GM12891 (cell line): ENCODE data around the gene LNX2.

Experiments
- PAX5 ChIP-seq: IDR thresholded peaks from 2 replicates; pipeline ENCODE4 v1.6.1; 2011; ENCODE audit warnings: low read length, moderate library complexity, mild to moderate bottlenecking; ENCODE audit not compliant: insufficient read depth, severe bottlenecking
- POLR2A ChIP-seq: IDR thresholded peaks from 2 replicates; pipeline ENCODE4 v1.6.1; 2011; ENCODE audit warnings: low read depth, low read length, control low read depth
- POLR2AphosphoS5 ChIP-seq: IDR thresholded peaks from 2 replicates; pipeline ENCODE4 v1.6.1; 2011; ENCODE audit warnings: low read depth, low read length, control low read depth

- no peak for TF ChIP-seq PAX5
- TF ChIP-seq POLR2A = no peak
- TF ChIP-seq POLR2AphosphoS5 = no peak
These were observed 54.5 kb downstream of the LNX2 start for GRCh38 chr13:27565818-27566217.
